HG02798 (cell line): ENCODE results near the gene C1orf141.
"Not testable (repeated sequence)": the region's sequence is repeated elsewhere in the genome, so short reads cannot be mapped to it uniquely, and the experiment has no call there.

Experiments used
- ATAC-seq: cut with Tn5 transposase; IDR thresholded peaks from one replicate; pipeline ENCODE4 v1.9.1; 2021; ENCODE audit warnings: mild to moderate bottlenecking; ENCODE audit not compliant: unreplicated experiment, poor library complexity

Gene C1orf141

DNA sequence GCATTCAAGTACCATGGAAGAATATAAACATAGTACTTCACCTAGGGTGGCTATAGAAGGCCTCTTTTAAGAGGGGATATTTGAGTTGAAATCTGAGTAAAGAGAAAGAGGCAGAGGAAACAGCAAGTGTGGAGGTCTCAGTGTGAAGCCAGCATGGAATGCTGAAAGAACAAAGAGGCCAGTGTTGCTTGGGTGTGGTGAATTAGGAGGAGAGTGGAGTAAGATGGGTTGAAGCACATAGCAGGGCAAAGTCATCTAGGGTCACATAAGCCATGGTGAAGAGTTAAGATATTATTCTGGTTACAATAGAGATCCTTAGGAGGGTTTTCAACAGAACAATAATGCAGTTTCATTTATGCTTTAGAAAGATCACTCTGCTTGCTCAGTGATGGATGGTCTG is 37.5 kb downstream of the C1orf141 start:
- no peak for ATAC-seq

DNA sequence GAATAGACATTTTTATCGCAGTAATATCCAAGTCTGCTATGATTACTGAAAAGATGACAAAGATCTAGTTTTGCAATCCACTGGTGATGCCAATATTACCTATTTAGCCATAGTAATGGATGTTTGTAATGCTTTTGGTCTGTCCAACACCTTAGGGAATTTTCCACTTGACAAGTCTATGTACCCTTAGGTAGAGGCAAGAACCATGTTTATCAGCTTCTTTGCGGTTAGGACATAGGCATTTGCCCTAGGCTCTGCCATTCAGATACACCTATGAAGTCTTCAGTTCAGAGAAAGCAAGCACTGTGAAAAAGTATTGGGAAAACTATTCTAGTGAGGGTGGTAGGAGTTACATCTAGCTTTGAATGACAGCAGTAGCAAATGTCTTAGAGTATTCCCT is 40.6 kb downstream of the C1orf141 start:
- no peak for ATAC-seq

DNA sequence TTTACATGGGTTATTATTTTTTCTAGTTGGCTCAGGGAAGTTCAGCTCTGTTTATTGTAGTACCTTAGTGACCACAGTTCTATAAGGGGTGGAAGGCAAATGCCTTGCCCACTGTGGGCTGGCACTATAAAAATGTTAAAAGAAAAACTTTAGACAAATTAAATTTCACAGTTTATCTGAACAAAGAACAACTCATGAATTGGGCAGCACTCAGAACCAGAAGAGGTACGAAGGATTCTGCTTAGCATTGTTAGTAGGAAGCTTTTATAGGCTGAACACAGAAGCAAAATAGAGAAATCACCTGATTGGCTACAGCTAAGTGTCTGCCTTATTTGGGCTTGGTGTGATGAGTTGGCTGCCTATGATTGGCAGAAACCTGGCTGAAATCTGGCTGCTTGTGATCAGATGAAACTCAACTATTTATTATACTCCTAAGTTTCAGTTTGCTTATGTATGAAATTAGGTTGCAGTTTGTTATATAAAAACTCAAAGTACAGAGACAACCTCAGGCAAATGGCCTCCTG is 45.0 kb downstream of the C1orf141 start:
- no peak for ATAC-seq

DNA sequence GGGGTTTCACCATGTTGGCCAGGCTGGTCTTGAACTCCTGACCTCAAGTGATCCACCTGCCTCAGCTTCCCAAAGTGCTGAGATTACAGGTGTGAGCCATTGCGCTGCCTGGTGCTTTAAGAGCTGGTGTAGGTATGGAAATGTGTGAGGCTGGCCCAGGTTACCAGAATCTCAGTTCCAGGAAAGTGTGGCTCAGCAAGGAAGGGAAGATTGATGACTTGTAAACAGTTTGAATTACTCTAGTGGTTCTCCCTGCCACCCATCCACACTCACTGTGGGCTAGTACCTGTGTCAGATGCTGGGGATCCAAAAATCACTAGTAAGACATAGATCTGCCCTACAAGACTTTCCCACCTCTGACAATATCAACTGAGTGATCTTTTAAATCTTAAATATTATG is 46.3 kb downstream of the C1orf141 start:
- ATAC-seq, result no peak

DNA sequence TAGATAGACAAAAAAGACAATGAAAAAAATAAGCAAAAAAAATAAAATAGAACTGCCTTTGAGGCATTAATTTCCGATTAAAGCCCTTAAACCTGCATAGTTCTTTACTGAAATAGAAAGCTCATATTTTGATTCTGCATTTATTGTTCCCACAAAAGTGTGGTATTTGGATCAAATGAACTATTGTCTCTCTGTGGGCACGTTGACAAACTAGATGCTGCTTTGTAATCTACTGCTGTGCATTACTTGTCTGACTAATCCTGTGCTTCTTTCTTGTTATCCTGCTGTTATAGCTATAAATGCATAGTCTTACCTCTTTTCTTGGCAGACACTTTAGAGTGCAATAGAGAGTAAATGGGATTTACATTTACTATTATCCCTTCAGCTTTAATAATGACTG is 49.4 kb downstream of the C1orf141 start:
- no peak for ATAC-seq

DNA sequence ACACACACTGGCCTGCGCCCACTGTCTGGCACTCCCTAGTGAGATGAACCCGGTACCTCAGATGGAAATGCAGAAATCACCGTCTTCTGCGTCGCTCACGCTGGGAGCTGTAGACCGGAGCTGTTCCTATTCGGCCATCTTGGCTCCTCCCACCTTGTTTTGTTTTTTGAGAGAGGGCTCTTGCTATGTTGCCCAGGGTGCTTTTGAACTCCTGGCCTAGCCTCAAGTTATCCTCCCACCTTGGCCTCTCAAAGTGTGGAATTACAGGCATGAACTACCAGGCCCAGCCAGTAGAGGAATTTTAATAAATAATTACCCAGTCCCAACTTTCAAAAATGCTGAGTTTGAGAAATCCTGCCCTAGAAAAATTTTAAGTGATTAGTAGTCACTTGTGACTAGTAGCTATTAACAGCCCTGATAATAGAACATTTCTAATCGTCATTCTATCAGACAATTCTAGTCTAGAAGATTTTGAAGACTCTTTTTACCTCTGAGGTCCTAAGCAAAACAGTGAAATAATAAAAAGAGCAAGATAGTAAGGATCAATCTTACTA is 49.9 kb downstream of the C1orf141 start:
- no peak for ATAC-seq

DNA sequence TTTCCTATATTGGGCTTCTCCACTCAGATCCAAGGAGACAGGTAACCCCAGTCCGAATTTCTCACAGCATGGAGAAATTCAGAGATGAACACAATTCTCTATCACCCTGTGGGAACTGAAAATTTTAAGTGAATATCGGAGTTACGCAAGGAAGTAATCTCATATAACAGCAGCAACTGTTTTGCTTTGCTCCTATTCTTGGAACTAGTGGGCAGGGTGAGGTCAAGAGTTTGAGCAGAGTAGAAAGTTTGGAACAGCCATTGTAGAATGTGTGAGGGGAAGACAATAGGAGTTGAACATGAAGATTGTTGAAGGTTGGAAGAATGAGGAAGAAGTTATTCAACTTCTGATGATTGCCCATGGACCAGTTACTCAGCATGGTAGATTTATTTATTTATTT is 56.5 kb downstream of the C1orf141 start:
- no peak for ATAC-seq

DNA sequence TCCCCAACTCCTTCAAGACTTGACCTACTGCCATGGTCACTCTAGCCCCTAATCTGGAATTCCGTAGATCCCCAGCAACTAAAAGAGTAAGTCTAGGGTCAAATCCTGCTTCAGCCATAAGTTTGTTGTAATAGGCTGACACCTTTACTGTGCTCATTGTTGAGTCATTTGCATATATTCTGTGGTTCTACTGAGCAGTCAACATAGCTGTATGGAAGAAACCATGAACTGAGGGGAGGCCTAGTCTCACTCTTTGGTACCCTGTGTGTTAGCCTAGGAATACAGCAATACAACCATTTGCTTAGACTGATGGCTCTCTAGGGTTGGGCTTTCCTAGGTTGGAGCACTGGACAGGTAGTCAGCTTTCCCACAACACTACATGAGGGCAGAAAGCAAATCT is 57.2 kb downstream of the C1orf141 start:
- ATAC-seq, result no peak

DNA sequence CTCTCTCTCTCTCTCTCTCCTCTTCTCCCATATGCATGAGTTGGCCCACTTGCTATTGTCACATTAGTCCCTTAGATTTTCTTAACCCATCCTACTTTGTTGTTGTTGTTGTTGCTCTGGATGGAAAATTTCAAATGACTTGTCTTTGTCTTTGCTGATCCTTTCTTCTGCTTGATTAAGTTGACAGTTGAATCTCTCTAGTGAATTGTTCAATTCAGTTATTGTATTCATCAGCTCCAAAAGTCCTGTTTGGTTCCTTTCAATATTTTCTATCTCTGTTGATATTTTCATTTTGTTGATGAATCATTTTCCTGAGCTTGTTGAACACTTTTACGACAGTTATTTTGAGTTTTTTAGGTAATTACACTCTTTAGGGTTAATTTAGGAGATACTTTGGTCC is 62.0 kb downstream of the C1orf141 start:
- no peak for ATAC-seq

DNA sequence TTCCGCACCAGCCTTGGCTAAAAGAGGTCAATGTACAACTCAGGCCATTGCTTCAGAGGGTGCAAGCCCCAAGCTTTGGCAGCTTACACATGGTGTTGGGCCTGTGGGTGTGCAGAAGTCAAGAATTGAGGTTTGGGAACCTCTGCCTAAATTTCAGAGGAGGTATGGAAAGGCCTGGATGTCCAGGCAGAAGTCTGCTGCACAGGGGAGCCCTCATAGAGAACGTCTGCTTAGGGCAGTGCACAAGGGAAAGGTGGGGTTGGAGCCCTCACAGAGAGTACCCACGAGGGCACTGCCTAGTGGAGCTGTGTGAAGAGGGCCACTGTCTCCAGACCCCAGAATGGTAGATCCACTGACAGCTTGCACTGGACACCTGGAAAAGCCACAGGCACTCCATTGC is 67.1 kb downstream of the C1orf141 start:
- not testable (repeated sequence) for ATAC-seq

DNA sequence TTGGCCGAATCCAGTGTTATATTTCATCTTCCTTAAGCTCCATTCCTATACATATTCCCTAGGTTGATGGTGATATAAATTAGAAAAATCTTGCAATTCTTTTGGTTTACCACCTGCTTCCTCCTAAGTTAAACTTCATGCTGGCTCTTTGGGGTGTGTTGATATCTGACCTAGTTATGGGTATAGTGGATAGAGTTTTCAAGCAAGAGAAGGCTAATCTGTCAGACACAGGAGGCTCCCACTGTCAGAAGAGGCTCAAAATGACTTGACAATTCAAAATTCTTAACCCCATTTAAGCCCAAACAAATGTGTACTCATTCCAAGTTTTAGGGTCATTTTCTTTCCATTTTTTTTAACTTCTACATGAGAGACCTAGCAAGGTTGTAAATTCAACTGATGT is 72.4 kb downstream of the C1orf141 start:
- ATAC-seq, result no peak

DNA sequence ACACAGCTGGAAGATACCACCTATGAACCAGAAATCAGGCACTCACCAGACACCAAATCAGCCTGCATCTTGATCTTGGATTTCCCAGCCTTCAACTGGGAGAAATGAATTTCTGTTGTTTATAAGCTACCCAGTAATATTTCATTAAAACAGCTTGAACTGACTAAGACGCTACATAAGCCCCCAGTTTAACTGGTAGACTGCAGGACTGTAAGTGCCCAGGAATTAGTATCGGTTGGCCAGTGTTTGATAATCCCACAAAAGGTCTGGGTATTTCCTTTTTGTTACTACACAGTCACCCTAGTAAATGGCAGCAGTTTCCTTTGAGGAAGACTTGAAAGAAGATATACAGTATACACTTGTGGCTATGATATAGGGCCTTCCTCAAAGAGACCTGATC is 73.5 kb downstream of the C1orf141 start:
- no peak for ATAC-seq

DNA sequence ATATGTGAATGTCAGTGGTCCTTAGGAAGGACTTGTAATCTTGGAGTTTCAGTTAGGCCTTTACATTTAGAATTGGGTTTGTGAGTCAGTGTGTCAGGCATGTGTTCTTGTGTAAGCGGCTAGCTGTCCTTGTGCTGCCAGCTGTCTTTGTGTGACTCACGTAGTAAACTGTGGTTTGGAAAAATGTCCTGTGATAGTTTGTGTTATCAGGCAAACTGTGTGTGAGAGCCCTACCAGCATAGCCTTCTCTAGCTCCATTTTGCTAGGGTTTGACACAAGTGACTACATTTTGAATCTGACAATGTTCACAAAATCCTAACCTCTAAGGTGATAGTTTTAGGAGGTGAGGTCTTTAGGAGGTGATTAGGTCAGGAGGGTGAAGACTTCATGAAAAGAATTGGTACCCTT is 74.0 kb downstream of the C1orf141 start:
- ATAC-seq, result no peak

DNA sequence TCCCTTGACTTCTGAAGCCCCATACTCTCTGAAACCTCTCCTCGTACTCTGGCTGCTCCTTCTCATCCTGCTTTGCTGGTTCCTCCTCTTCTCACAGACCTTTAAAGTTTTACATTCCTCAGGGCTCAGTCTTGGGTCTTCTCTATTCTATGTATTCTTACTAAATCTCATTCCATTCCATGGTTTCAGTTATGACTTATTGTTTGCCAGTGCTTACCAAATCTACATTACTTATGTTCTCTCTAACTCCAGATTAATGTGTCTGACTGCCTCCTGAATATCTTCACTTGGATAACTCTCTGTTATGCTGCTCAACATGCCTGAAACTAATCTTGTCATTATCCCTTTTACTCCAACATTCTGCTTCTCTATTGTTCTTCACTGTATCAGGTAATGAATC is 75.4 kb downstream of the C1orf141 start:
- ATAC-seq, result no peak

DNA sequence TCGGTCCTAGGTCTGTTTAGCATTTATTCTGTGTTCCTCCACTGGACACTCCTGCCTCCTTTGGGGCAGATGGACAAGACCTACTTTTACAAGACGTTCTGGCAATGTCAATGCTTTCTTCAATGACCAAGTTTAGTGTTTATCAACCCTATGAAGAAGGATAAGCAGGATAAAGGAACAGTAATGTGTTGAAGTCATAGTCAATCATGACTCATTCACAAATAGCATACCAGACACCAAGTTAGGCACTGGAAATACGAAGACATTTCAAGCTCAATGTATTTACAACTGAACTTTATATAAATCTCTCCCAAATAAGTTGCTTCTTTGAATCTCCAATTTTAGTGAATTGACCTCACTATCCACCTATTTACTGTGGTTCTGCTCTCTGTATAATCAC is 76.0 kb downstream of the C1orf141 start:
- ATAC-seq, result no peak

DNA sequence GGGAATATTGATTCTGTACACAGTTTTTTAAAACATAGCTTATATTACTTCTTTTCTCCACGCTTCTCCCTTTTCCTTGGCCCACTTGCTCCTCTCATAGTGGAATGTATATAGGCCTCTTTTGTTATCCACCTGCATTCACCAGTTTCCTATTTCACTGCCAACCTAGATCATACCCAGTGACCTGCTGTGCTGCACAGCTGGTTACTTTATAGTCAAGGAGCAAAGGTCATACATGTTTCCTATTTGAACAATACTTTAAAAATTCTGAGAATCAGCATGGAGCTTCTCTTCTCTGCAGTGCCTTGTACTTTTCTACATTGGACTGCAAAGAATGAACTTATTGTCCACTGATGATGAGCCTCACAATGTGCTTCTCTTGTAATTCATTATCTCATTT is 76.5 kb downstream of the C1orf141 start:
- no peak for ATAC-seq

DNA sequence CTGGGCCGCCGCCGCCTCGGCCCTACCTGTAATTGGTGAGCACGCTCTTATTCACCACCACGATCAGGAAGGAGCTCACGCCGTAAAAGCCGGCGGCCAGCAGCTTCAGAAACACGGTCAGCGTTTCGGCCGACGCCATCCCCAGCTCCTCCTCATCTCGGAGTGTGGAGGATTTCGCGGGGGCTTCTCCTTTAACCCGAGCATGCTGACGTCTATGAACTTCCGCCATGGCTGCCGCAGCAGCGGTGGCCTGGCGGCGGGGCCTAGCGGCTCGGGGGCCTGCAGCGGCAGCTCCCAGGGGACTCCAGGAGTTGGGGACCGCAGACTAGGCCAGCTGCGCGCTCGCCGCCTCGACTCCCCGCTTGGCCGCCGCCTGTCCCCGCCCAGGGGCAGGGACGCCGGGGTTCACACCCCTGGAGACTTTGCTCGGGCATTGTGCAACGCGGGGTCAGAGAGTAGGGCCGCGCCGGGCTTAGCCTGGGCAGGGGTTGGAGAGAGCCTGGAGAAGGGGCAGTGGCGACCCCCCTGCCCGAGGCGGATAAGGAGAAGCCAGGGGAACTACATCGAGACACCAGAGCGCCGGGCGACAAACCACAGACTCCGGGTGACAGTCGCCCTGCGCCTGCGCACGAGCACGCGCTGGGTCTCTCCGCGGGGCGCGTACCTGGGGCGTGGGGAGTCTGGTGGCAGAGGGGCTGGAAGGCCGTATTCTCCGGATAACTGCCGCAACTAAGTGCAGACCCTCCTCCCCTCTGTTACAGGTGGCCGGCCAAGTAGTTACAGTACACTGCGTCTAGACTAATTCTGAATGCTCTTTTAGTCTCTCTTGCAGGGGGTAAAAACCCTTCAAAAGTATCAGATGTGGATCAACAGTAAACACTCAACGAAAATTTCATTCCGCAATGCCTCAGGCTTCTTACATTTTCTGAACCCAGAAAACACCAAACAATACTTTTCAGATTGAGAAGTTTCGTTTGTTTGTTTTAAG is 80.7 kb downstream of the C1orf141 start, which contains the start of gene SLC35D1:
TSS of gene SLC35D1 (minus strand) at position 364 of the 988 bp plus-strand sequence. CDS start at position 229, 135 bp downstream.
- peak; percentile 88 for ATAC-seq

DNA sequence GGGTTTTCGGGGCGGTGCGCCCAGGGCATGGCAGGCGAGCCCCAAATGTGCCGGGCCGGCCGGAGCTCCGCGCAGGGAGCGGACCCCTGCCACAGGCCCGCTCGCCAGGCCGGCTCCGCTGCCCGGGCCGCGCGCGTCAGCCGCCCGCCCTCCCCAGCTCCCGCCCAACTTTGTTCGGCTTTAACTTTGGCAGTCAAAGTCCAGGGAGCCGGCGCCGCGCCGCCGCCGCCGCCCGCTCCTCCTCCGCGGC is 81.3 kb downstream of the C1orf141 start:
- ATAC-seq, result peak; percentile 43

DNA sequence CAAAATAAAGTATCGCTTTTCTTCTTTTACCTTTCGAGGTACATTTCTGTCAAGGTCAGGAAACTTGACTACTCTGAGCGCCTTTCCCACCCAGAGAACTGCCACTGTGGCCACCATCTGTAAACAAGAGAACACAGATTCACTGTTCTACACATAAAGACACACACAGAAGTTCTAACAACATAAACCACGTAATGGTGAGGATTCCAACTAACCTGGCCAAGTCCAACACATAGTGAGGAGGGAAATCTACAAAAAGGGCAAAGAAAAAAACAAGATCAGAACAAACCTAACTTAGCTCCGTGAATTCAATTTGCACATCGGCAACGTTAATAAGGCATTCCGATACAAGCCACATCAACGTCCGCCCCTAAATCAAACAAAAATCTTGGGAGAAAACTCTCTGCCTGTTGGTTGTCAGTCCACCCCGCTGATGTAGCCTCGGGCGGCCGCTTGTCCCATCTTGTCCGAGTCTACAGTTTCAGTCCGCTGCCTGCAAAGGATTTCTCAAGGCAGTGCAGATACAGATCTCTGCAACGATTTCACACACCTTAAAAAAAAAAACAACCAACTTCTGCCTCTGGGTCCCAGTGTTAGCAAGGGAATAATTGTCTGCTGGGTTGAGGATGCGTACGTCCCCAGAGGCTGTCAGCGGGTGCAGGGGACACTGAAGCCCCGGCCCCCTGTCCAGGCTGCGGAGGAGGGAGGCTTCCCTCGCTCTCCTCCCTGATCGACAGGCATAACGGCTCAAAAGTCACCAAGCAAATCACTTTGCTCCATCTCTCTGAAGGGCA is 81.8 kb downstream of the C1orf141 start:
- ATAC-seq, result peak; percentile 5

DNA sequence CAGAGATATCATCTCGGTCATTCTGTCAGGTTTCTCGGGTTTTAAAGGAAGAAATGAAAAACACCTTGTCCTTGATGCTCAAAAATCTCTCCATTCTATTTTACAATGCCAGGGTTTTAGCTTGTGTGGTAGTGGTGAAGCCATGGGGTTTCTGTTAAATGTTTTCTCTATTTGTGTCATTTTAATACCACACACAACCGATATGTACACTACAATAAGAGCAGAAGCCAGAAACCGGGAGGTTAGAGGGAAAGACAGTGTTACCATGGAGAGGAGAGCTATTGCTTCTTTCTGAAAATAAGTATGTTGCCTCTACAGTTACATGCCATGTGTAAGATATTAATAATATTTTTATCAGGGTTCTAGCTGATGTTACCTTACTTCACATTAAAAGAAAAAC is 83.6 kb downstream of the C1orf141 start:
- ATAC-seq, result no peak
